Measurements from ENCODE around the gene MAGEA10. TPM values are rescaled to one million over a fixed set of nuclear protein-coding genes. Genes with fewer than 3 reads are reported as not detected.

The MAGEA10 gene
- total and polyA plus RNA-seq, 9 of the 15 experiments (the other 6 are each of a cell fraction or from before 2014, with no cell fraction given) = 0.06 to 0.45 (median 0.15) TPM; not detected in 4

DNA sequence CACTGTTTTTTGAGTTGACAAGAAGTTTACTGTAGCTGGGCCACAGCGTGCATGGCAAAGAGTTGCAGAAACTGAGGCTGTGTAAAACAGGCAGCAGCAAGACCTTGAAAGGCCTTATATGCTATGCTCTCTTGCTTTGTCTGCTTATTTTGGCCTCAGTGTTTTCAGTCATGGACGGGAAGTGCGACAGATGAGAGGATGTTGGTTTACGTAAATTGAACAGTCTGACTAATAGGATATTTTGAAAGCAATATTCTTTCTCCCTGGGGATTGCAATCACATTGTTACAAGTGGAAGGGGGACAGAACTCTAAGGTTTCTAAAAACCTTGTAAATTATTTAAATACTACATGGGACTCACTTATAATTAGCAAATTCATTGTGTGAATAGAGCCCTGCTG is 32.2 kb upstream of the MAGEA10 start:
- no peak overlapping the region for H2AFZ ChIP-seq (ENCODE audit: low read depth, low read length)
- ChIA-PET POLR2A (no interaction called here), CTCF (ENCODE audit: low intra/inter-chr PET ratio) (no interaction called here)
- in situ Hi-C loops (cut with MboI) (no loop called here), intact Hi-C loops (cut with micrococcal nuclease) (no loop called here)
- no peak for TF ChIP-seq EP300 (IDR thresholded peaks at IDR 0.05; ENCODE audit: low read length)
- TF ChIP-seq, protein P1, sequence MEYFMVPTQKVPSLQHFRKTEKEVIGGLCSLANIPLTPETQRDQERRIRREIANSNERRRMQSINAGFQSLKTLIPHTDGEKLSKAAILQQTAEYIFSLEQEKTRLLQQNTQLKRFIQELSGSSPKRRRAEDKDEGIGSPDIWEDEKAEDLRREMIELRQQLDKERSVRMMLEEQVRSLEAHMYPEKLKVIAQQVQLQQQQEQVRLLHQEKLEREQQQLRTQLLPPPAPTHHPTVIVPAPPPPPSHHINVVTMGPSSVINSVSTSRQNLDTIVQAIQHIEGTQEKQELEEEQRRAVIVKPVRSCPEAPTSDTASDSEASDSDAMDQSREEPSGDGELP (CRISPR knock-in tag; IDR thresholded peaks at IDR 0.05; ENCODE audit: borderline replicate concordance) = no peak
- TF ChIP-seq NONO (IDR thresholded peaks at IDR 0.05; ENCODE audit: low read depth in 2 of 2, low read length in 1 of 2) = no peak
- no peak for TF ChIP-seq HMG20B (CRISPR knock-in tag; IDR thresholded peaks at IDR 0.05)
- no peak for TF ChIP-seq HDAC1 (IDR thresholded peaks at IDR 0.05)
- no peak for TF ChIP-seq FOXK1 (CRISPR knock-in tag; IDR thresholded peaks at IDR 0.05; ENCODE audit: borderline replicate concordance)
- TF ChIP-seq BRF1 (IDR thresholded peaks at IDR 0.05; ENCODE audit: borderline replicate concordance, extremely low read depth, insufficient read length) = no peak
- TF ChIP-seq TARDBP (IDR thresholded peaks at IDR 0.05) = no peak
- no peak for TF ChIP-seq MIER1 (IDR thresholded peaks at IDR 0.05; ENCODE audit: low read depth)
- TF ChIP-seq HOXB6 (CRISPR knock-in tag; IDR thresholded peaks at IDR 0.05; ENCODE audit: borderline replicate concordance) = no peak
- TF ChIP-seq, protein P2, sequence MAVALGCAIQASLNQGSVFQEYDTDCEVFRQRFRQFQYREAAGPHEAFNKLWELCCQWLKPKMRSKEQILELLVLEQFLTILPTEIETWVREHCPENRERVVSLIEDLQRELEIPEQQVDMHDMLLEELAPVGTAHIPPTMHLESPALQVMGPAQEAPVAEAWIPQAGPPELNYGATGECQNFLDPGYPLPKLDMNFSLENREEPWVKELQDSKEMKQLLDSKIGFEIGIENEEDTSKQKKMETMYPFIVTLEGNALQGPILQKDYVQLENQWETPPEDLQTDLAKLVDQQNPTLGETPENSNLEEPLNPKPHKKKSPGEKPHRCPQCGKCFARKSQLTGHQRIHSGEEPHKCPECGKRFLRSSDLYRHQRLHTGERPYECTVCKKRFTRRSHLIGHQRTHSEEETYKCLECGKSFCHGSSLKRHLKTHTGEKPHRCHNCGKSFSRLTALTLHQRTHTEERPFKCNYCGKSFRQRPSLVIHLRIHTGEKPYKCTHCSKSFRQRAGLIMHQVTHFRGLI (CRISPR knock-in tag; IDR thresholded peaks at IDR 0.05) = no peak
- no peak for TF ChIP-seq ZFP1 (CRISPR knock-in tag; IDR thresholded peaks at IDR 0.05)
- TF ChIP-seq MTF1 (CRISPR knock-in tag; IDR thresholded peaks at IDR 0.05; ENCODE audit: borderline replicate concordance) = no peak
- TF ChIP-seq NFIX (CRISPR knock-in tag; IDR thresholded peaks at IDR 0.05; ENCODE audit: low read depth) = no peak
- no peak for TF ChIP-seq NBN (IDR thresholded peaks at IDR 0.05; ENCODE audit: low read depth)
- TF ChIP-seq NCOA2 (IDR thresholded peaks at IDR 0.05; ENCODE audit: partially characterized antibody in 2 of 2) = no peak
- TF ChIP-seq OTX1 (CRISPR knock-in tag; IDR thresholded peaks at IDR 0.05) = no peak
- no peak for TF ChIP-seq NR3C1 (CRISPR knock-in tag; IDR thresholded peaks at IDR 0.05)
- TF ChIP-seq STAT5A (IDR thresholded peaks at IDR 0.05; ENCODE audit: borderline replicate concordance, low read length) = no peak
- no peak for TF ChIP-seq ZNF830 (CRISPR knock-in tag; IDR thresholded peaks at IDR 0.05)
- H3K36me3 ChIP-seq (ENCODE audit: control insufficient read depth, insufficient read depth, low read length) = no peaks in the 10 kb centered on the region
- no TSS peak for BruUV-seq (replicated peaks)
- H3K4me2 ChIP-seq (ENCODE audit: insufficient read depth, low read length) = no peak overlapping the region
- H3K27ac ChIP-seq (ENCODE audit: extremely low read depth, low read depth, low read length) = no peak overlapping the region
- H3K27me3 ChIP-seq (ENCODE audit: control insufficient read depth in 2 of 2, insufficient read depth in 2 of 2, low read length in 2 of 2) = no peaks in the 10 kb centered on the region
- no peak overlapping the region for H3K9ac ChIP-seq (ENCODE audit: insufficient read depth in 1 of 2, low read depth in 2 of 2, low read length in 2 of 2)
- no peaks in the 10 kb centered on the region for H3K79me2 ChIP-seq (ENCODE audit: control insufficient read depth, insufficient read depth, low read length)
- no peaks in the 10 kb centered on the region for H3K9me1 ChIP-seq (ENCODE audit: control insufficient read depth, insufficient read depth, low read length)
- H3K4me1 ChIP-seq (replicated peaks in 1 of 2; ENCODE audit: control insufficient read depth in 2 of 2, insufficient read depth in 2 of 2, low read length in 2 of 2) = peaks cover 0 to 14% of the 10 kb centered on the region in 2 experiments; a peak in 4 of 5 replicates
- ATAC-seq (no peak), DNase-seq (ENCODE audit: extremely low read depth in 1 of 4, low spot score in 3 of 4) (no peak), FAIRE-seq (no peak)
- H3K9me3 ChIP-seq (replicated peaks; ENCODE audit: control insufficient read depth, insufficient read depth, low read depth, low read length) = no peaks in the 10 kb centered on the region
- WGBS (ENCODE audit: insufficient coverage, low coverage, missing lambda C conversion rate) = 96% methylated on average over 4 of the region's 4 CpGs
- H3K4me3 ChIP-seq = no peak overlapping the region
- no peaks in the 10 kb centered on the region for H4K20me1 ChIP-seq (replicated peaks; ENCODE audit: control insufficient read depth, insufficient read depth, low read length)
